Measurements from ENCODE around the gene OBSCN.

DNA sequence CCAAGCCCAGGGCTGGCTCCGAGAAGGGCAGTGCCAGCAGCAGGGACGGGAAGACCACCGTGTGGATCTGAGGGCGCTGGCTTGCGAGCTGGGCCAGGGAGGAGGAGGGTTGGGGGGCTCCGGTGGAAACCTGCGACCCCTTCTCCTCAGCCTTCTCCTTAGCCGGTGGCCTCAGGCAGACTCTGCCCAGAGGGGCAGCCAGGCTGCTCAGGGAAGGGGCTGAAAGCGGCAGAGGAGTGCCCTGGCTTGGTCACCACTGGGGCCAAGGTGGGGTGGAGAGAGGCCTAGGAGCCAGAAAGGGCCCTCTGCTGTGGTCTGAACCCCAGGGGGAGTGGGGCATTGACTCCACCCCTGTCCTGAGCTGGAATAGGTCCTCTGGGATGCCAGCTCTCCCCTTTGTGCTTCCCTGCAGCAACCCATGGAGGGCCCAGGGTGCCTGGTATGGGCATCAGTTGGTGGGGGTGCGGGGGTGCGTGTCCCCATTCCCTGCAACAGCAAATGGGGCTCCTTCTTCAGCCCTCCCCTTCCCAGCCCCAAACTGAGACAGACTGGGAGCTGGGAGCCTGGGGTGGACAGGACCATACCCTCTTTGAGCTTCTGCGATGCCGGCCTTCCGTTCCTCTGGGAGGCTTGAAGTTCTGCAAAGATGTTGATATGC lies 48.7 kb upstream of the OBSCN start:
- TF ChIP-seq, protein P1, sequence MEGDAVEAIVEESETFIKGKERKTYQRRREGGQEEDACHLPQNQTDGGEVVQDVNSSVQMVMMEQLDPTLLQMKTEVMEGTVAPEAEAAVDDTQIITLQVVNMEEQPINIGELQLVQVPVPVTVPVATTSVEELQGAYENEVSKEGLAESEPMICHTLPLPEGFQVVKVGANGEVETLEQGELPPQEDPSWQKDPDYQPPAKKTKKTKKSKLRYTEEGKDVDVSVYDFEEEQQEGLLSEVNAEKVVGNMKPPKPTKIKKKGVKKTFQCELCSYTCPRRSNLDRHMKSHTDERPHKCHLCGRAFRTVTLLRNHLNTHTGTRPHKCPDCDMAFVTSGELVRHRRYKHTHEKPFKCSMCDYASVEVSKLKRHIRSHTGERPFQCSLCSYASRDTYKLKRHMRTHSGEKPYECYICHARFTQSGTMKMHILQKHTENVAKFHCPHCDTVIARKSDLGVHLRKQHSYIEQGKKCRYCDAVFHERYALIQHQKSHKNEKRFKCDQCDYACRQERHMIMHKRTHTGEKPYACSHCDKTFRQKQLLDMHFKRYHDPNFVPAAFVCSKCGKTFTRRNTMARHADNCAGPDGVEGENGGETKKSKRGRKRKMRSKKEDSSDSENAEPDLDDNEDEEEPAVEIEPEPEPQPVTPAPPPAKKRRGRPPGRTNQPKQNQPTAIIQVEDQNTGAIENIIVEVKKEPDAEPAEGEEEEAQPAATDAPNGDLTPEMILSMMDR (IDR thresholded peaks at IDR 0.05; ENCODE audit: low read depth, low read length, missing input control): no peak
- TF ChIP-seq REST (IDR thresholded peaks at IDR 0.05): no peak
- TF ChIP-seq GABPA (IDR thresholded peaks at IDR 0.05 in 1 of 2, conservative IDR thresholded peaks at IDR 0.05 in 1 of 2): no peak
- TF ChIP-seq, protein P2, sequence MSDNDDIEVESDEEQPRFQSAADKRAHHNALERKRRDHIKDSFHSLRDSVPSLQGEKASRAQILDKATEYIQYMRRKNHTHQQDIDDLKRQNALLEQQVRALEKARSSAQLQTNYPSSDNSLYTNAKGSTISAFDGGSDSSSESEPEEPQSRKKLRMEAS (IDR thresholded peaks at IDR 0.05): no peak
- no peak for TF ChIP-seq JUND (IDR thresholded peaks at IDR 0.05)
- TF ChIP-seq ZBTB33 (IDR thresholded peaks at IDR 0.05): no peak
- no peak for TF ChIP-seq YY1 (IDR thresholded peaks at IDR 0.05)
- no peak for TF ChIP-seq TAF1 (conservative IDR thresholded peaks at IDR 0.05)
- TF ChIP-seq FOXA2 (IDR thresholded peaks at IDR 0.05): no peak
- TF ChIP-seq SP1 (IDR thresholded peaks at IDR 0.05): no peak
- no peak for TF ChIP-seq HNF4G (IDR thresholded peaks at IDR 0.05)
- no peak for TF ChIP-seq EGR1 (IDR thresholded peaks at IDR 0.05; ENCODE audit: low read depth in 2 of 2)
- no peak for TF ChIP-seq RXRA (IDR thresholded peaks at IDR 0.05)
